OCI-LY1 (cell line): ENCODE results near the gene DLX1.

Experiments used
- CTCF ChIP-seq: fragments of 200-600 bp; sonication (generic), shearing (Covaris generic); IDR thresholded peaks from 2 replicates; pipeline ENCODE4 v1.5.1; 2017; ENCODE audit warnings: mild to moderate bottlenecking, antibody characterized with exemption, low read length, moderate library complexity, mixed read lengths
- EZH2 ChIP-seq: fragments of 200-600 bp; sonication (generic), shearing (Covaris generic); IDR thresholded peaks from 2 replicates; pipeline ENCODE4 v1.8.0; 2017; ENCODE audit warnings: borderline replicate concordance, mixed run types, mild to moderate bottlenecking, antibody characterized with exemption, low read length, moderate library complexity, mixed read lengths

- TF ChIP-seq CTCF (no peak), EZH2 (no peak)
Observed at GRCh38 chr2:172083628-172084394, 1.5 kb upstream of the DLX1 start.
